HG02759 (cell line): ENCODE data around the gene CARMIL1.

Experiments used
- ATAC-seq: cut with Tn5 transposase; IDR thresholded peaks from one replicate; pipeline ENCODE4 v1.9.1; 2021; ENCODE audit warnings: mild to moderate bottlenecking, moderate library complexity; ENCODE audit not compliant: unreplicated experiment

Gene CARMIL1

DNA sequence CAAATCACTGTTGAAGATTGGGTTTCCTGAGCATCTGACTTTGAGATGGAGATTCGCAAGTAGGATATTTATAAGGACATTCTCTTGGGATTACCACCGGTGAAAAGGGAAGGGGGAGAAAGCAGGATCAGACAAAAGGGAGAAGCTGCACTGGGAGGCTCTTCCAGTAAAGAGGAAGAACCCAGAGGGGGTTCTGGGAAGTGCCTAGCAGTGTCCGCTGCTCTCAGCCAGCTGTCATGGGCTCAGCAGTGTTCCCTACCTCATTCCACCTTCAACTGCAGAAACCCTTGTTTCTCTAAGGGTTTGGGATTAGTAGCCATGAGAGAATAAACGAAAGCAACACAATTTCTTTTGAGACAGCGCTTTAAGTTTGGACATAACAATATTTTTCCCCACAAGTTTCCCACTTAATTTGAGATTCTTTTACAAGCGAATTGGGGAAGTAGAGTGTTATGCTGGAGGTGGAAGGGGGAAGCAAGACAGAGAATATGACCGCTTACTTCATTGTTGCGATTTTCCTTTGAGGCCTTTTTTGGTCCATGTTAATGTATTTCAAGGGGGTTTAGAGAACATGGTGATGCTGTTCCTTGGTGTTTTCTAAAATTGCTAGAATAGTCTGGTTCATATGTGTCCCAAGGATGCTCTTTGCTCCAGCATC, 218.3 kb downstream of the CARMIL1 start:
- no peak for ATAC-seq

DNA sequence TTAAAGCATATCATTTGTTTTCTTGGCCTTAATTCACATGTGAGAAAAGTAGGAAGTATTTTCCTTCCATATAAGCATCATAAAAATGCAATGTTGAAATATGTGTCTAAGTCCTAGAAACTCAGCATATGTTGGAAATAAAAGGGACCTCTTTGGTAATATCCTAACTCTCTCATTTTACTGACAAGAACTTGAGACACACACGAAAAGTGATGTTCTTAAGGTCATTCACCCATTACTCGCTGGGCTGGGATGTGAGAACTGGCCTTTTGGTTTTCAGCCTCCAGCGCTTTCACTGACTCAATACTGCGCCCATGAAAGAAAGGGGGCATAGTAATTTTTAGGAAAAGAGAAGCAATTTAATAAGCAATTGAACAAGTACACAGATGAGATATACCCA, 219.3 kb downstream of the CARMIL1 start:
- ATAC-seq, result no peak

DNA sequence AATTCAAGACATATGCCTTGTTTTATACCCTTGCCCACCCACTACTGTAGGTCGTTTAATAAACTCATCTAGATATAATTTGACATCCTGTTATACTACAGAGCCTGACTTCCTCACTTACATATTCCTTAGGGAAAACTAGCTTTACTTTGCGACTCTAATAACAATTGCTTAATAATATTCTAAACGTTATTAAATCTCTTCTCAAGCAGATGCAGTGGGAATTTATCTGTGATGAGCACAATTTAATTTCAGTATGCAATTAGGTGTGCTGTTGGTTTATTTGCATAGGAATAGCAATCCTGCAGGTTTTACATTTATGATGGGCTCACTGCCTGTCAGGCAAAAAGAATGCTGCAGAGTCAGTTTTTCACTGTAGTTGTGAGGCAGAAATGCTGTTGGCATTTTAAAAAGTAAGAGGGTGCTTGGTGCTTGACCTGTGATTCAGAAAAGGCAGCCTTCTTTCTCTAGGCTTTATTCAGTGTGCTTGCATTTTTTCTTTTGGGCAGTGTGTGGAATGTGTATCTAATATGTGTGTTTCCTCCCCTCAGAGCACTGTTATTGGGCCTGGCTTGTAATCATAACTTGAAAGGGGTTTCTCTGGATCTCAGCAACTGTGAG, 220.6 kb downstream of the CARMIL1 start:
- no peak for ATAC-seq

DNA sequence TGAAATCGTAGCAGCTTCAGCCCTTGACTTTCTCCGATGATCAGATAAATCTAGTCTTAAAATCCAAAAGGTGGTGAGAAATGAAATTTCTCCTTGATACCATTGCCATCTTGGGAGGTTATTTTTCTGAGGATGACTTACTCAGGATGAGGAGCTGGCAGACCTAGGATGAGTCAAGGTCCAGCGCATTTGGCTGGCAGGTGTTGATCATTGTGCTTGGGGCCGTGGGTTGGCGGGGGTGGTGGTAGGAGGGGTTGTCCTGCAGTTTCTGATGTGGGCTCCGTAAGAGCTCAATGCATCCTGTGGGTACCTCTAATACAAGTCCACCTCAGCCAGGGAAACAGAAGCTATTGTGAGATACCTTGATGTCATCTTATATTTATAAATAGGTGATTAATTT, 224.5 kb downstream of the CARMIL1 start:
- ATAC-seq, result no peak

DNA sequence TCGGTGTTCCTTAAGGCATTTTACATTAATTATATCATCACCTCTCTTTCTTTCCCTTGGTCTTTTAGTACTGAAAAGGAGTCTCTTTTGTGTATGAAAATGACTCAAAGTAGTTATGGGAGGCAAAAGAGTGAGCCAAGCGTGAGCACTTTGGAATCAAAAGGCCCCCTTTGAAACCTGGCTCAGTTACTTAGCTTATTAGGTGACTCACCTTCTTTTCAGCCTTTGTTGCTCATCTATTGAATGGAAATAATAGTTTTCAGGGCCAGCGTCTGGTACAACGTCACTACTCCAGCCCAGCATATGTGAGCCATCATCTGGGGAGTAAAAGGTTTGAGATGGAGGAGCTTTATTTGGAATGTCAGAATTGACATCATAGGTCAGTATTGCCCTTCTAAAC, 225.5 kb downstream of the CARMIL1 start:
- no peak for ATAC-seq

DNA sequence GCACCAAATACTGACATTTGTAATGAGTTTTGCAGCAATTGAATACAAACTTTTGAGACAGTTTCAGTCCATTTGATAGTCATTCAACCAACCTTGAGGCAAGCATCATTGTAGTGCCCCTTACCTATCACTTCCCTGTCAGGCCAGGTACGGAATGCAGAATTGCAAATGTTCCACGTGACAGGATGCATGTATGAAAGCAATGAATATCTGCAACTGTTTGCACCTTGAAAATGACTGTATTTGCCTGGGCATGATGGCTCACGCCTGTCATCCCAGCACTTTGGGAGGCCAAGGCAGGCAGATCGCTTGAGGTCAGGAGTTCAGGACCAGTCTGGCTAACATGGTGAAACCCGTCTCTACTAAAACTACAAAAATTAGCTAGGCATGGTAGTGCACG, 226.8 kb downstream of the CARMIL1 start:
- no peak for ATAC-seq

DNA sequence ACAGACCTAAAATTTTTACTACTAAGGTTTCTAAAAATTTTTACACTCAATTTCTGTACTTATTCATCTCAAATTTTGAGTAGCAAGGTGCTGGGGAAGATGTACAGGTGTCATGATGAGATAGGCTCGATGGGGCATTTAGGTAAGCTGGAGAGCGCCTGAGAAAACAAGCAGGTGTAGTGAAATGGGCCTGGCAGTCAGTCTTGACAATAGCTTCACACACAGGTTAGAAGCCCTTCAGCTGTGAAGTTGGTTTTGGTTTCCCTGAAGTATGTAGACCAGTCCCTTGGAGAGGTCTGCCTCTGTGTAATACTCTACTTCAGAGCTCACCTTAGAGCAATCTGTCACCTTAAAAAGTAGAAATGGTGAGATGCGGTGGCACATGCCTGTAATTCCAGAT, 228.9 kb downstream of the CARMIL1 start:
- ATAC-seq, result no peak

DNA sequence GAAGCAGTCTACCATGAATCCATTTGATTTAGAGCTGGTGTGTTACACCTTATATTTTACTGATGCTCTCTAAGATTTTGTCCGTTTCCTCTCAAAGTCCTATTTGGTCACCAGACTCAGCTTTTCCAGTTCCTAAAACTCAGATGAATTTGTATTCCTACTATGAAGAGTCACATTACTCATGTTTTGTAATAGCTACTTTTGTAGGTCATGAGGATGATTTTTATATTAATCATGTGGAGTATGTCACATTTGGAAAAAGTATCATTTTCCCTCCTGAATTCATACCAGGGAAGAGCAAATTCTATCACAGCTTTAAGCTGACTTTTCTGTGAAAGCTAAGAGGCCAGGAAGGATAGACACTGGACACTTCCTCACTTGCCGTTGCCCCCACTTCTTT, 232.2 kb downstream of the CARMIL1 start:
- ATAC-seq, result no peak

DNA sequence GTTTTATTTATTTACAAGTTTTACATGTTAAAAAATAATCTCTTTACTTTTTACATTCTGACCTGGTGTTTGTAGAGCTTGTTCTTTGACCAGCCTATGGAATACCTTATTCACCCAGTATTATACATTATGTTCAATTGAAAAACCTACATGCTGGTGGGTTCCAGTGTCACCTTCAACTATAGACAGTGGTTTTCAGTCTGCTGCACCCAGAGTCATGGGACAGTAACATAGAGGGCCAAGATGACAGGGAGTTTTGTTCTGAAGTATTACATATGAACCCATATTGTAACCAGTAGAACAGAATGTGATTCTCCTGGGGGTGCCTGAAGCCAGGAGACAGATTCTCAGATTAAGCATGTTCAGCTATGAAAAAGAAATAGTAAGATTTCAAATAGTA, 233.4 kb downstream of the CARMIL1 start:
- ATAC-seq, result no peak

DNA sequence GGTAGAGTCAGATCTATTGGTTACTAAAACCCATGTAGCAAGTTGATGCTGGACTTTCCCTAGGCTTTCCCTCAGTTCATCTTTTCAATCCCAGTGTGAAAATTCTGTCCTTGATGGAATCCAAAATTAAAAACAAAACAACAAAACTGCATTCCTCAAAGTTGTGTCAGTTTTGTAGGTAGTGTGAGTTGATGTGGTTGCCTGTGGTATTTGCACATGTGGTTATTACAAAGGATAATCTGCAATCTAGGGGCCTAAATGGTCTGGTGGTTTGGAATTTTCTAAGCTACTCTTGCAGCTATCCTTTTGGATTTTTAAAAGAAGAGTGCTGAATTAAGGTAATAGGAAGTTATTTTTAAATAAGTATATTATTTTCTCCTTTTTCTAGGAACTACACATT, 240.7 kb downstream of the CARMIL1 start:
- no peak for ATAC-seq

DNA sequence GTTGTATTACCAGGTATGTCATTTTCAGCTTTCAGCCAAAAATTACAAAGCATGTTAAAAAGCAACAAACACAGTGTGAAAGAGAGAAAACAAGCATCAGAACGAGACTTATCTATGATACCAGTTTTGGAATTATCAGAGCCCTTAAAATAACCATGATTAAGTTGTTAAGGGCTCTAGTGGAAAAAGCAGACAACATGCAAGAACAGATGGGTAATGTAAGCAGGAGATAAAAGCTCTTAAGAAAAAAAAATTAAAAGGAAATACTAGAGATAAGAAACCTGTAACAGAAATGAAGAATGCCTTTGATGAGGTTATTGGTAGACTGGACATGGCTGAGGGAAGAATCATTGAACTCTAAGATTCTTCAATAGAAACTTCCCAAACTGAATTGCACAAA, 245.4 kb downstream of the CARMIL1 start:
- no peak for ATAC-seq

DNA sequence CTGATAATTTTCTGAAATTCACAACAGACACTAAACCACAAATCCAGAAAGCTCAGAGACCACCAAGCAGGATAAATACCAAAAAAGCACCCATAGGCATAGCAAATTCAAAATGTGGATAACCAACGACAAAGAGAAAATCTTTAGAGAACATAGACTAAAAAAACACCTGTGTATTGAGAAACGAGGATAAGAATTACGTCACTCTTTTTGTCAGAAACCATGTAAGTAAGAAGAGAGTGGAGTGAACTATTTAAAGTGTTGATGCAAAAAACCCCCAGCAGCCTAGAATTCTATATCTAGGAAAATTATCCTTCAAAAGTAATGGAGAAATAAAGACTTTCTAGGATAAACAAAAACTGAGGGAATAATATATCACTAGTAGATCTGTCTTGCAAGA, 245.9 kb downstream of the CARMIL1 start:
- no peak for ATAC-seq

DNA sequence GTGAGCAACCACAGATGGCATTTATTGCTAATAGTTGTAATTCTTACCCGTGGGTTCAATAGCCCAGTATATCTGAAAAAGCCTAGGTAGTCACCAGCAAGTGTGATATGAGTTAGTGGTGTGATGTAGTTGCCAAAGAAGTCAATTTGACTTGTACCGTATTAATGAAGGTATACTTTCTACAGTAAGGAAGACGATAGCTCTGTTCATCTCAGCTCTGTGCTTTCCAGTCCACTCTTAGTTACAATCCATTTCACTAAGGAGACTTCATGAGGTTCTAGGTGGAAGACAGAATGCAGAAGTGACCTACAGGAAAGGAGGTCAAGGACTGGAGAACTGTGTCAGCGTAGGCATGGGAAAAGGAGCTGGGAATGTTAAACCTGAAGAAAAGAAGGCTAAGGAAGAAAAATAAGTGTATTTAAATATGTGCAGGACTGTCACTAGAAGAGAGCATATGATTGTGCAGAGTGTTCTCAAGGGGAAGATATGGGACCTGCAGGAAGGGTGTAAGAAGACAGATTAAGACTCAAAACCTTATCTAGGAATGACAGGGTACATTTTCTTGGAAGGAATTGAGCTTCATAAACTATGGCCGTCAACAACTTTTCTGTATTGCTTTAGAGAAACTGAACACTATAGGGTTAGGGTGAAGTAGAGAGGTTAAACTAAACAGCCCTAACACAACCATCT, 255.9 kb downstream of the CARMIL1 start:
- ATAC-seq, result no peak

DNA sequence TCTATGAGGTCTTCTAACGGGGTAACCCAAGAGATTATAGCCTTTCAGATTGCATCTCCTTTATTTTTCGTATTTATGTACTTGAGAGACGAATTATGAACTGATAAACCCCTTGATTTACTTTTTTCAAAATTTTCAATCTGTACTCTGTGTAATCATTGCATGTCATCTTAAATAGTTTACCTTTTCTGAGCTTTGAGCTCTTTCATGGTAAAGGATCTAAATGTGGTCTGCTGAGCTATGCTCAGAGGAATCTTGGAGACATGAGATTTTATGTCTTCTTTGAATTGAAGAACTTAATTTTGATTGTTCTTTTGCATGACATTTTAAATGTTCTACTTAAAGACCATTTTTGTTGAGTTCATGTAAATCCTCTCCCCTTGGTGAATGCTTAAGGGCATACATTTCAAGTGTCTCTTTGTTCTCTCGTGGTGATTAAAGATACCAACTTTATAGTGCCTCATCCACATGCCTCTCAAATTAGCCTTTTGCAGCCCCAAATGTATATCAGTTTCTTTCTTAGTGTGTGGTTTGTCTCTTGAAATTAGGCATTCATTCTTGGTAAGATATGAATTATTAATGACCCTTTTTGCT, 256.6 kb downstream of the CARMIL1 start:
- ATAC-seq, result no peak

DNA sequence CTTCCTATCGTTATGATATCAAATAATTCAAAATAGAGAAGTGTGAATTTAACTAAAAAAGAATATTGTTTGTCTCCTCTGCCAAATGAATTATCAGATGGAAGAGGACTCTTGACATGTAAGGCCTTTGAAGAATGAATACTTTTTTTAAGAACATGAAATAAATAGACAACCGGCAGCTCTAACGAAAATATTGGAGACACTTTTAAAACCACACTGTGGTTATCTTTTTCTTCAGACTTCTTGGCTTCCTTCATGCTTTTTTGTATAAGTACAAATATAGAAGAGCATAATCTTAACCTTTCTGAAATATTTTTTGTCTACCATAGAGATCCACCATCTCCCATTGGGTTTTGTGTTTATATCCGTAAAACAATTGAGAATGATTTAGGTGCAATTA, 257.6 kb downstream of the CARMIL1 start:
- ATAC-seq, result no peak

DNA sequence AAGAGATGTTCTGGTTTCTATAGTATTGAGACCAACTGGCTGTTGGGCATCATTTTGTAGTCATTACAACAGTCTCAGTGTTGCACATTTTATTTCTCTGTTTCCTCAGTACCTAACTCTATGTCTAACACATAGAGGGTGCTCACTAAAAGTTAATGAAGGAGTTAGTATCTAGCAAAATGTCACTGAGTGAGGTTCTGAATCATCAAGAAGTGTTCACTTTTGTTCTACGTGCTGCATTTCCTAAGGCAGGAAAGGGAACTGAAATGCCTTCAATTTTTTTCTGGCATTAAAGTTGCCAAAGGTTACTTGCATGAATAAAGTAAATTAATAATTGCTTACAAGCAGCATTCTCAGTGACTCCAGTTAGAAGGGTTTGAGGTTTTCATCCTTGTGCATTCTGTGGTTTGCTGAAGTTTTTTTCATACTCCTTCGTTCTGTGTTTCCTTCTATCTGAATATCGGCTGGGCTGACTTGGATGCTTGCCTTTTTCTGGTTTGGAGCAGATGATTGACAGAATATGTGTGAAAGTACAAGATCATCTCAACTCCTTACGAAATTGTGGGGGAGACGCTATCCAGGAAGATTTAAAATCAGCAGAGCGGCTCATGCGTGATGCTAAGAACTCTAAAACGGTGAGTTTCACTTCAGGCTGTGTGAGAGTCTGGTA, 258.3 kb downstream of the CARMIL1 start:
- no peak for ATAC-seq

DNA sequence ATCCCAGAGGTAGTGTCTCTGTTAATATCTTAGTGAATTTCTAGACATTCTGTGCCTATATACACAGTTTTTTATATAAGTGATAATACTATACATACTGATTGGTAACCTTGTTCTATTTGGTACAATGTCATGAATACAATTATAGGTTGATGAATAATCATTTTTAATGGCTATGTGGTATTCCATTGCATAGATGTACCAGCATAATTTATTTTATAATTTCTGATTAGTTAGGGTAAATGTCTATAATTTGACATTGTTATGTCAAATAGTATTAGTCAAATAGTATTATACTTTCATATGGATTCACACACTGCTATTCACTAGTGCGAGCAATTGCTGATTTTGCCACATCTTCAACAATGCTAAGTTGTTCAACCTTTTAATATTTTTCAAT, 262.1 kb downstream of the CARMIL1 start:
- ATAC-seq, result no peak

DNA sequence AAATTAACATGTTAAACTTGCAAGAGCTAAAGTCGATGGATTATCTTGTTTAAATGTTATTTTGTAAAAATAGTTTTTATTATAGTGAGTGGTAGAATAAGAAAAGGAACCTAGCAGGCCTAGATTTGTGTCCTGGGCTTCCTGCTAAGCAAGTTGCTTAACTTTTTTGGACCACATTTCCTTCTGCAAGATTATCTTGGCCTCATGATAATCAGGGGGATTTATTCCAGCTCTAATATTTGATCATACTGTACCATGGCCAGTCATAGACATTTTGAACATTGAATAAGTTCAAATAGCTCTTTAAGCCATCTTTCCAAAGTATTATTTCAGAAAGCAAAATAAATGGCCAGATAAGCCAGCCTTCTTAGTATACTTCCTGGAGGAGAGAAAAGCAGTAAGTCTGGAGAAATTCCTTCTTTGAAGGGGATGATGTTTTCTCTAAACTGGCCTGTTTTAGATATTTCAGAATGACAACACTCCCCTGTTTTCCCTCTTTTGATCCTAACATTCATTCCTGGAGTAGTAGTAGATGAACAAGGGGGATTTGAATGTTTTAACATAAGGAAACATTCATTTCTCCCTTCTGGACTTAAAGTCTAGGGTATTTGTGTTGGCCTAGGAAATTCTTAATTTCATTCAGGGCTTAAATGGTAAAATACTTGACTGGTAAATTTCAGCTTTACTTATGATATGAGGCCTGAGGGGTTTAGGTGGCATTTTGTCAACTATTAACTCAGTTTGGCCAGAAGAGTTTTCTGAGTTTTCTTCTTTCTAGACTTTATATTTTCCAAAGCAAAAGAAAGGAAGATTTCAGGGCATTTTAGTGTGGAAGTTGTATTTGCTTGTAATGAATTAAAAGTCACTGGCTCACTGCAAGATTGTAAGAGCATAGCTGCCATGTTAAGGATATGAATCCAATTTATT, 264.1 kb downstream of the CARMIL1 start:
- ATAC-seq, result no peak

DNA sequence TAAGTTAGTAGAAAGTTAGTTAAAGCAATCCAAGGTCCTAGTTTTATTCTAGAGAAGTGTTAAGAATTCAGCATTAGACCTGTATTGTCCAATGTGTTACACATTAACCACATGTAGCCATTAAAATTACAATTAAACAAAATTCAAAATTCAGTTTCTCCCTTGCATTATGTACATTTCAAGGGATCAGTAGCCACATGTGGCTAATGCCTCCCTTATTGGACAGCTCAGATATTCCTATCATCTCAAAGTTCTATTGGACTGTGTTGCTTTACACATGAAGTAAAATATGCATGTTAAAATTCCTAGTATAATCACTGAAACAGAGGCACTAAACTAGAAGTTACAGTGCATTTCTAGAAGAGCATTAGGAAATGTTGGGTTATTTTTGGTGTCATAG, 265.7 kb downstream of the CARMIL1 start:
- ATAC-seq, result no peak

DNA sequence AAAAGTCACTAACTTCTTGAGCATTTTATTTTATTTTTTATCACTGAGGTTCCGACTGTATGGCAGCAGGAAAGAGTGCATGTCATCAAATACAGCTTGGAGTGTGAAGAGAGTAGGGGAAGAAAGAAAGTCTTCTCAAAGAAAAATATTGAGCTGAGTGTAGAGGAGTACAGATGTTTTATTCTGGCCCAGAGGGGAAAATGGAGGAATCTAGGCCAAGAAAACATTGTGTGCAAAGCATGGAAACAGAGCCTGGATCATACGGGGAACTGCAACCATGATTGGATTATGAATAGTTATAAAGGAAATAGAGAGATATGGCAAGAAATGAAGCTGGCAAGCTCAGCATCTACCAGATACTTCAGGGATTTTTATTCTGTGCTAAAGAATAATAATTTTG, 268.6 kb downstream of the CARMIL1 start:
- no peak for ATAC-seq
